ENCODE data around the gene PLA2G4D. TPM values are rescaled to one million over a fixed set of nuclear protein-coding genes. Genes with fewer than 3 reads are reported as not detected.

PLA2G4D gene
- total RNA-seq, 1 donor from 2014 or later = not detected

DNA sequence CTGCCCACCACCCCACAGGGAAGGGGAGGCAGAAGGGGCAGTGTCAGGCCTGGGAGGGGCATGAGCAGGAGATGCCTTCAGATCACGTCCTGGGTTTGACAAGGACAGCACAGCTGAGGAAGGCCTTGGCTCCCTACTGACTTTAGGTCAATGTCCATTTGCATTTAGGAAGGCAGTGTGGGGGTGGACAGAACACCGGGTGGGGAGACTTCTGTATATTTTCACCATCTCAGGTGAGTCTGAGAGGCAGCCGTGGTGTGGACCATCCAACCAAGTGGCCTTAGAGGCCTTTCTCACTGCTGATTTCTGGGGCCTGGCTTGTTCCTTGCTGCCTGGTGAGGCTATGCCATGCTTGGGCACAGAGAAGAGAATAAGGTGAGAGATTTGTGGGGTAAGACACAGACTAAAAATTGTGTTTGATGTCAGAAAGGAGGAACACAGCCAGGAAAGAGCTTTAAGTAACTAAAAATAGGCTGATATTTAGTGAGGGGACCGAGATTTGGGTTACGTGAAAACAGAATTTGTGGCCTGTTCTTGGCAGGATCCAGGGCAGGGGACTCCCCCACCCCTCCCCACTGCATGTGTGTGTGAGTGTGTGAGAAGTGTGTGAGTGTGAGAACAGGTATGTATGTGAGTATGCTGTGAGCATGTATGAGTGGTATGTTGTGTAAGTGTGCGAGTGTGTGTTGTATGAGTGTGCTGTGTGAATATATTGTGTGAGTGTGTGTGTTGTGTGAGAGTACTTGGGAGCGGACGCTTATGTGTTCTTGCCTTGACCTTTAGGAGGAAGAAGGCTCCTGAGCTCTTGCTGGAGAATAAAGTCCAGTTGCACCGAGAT, 61.8 kb downstream of the PLA2G4D start:
- no peaks in the 10 kb centered on the region for H3K9me3 ChIP-seq (ENCODE audit: control insufficient read depth in 3 of 3, low read length in 3 of 3)
- peak overlapping the region; percentile 41 to 70 (median 57) for H3K9ac ChIP-seq (ENCODE audit: low read depth in 1 of 3, low read length in 3 of 3)
- H3K4me1 ChIP-seq (ENCODE audit: control insufficient read depth in 3 of 3, insufficient read depth in 3 of 3, low read length in 3 of 3) = peaks cover 23 to 40% (median 33%) of the 10 kb centered on the region in 3 donors
- peak overlapping the region in 2 of 3 donors; percentile 10 to 52 for H3K4me3 ChIP-seq (ENCODE audit: low read length in 3 of 3)
- peak overlapping the region; percentile 87 for H3K27ac ChIP-seq (ENCODE audit: low read depth, low read length)
- no peaks in the 10 kb centered on the region for H3K27me3 ChIP-seq (ENCODE audit: control insufficient read depth in 3 of 3, insufficient read depth in 3 of 3, low read length in 3 of 3)
- no peaks in the 10 kb centered on the region for H3K36me3 ChIP-seq (ENCODE audit: control insufficient read depth in 3 of 3, insufficient read depth in 3 of 3, low read length in 3 of 3)

DNA sequence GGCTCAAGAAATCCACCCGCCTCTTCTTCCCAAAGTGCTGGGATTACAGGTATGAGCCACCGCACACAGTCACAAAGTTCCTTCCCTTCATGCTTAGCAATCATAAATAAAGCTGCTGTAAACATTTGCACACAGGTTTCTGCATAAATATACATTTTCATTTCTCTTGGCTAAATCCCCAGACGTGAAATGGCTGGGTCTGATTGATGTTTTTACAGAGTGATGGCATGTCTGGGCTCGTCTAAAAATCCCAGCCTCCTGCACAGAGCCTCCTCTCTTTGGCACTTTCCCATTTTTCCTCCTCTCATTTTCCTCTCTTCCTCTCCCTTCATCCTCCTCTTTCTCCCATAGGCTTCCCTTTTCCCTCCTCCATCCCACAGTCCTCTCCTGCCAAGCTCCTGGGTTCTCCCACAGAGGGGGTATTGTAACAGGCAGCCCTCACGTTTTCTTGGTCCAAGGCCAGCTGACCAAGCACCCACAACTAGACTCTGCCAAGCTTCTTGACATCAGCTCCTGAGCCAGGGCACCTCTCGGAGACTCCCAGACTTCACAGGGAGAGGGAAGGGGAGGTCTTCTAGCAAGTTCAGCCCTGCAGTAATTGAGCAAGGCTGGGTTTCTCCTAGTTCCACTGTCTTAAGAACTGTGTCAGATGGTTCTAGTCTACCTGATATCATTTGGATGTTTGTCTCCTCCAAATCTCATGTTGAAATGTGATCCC, 63.0 kb downstream of the PLA2G4D start:
- H3K9ac ChIP-seq (ENCODE audit: low read depth in 1 of 3, low read length in 3 of 3) = no peak overlapping the region
- H3K4me1 ChIP-seq (ENCODE audit: control insufficient read depth in 3 of 3, insufficient read depth in 3 of 3, low read length in 3 of 3) = peaks cover 30 to 44% (median 38%) of the 10 kb centered on the region in 3 donors
- peak overlapping the region; percentile 87 for H3K27ac ChIP-seq (ENCODE audit: low read depth, low read length)
- no peaks in the 10 kb centered on the region for H3K9me3 ChIP-seq (ENCODE audit: control insufficient read depth in 3 of 3, low read length in 3 of 3)
- no peaks in the 10 kb centered on the region for H3K27me3 ChIP-seq (ENCODE audit: control insufficient read depth in 3 of 3, insufficient read depth in 3 of 3, low read length in 3 of 3)
- no peaks in the 10 kb centered on the region for H3K36me3 ChIP-seq (ENCODE audit: control insufficient read depth in 3 of 3, insufficient read depth in 3 of 3, low read length in 3 of 3)
- peak overlapping the region in 1 of 3 donors; percentile 13 for H3K4me3 ChIP-seq (ENCODE audit: low read length in 3 of 3)

DNA sequence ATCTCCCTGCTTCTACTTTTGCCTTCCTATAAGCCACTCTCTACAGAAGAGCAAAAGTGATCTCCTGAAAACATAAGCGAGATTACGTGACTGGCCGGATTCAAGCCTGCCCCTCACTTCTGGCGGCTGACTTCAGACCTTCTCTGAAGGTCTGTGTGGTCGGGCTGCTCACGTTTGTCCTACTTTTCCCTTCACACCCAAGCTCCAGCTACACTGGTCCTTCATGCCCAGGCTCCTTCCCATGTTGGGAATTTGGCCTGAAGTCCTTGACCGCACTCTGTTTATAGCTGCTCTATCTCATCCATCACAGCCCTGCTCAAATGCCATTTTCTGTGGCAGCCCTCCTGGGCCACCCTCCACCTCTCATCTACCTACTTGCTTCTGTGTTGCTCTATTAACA, 66.8 kb downstream of the PLA2G4D start:
- H3K9me3 ChIP-seq (ENCODE audit: control insufficient read depth in 3 of 3, low read length in 3 of 3) = no peaks in the 10 kb centered on the region
- no peak overlapping the region for H3K4me3 ChIP-seq (ENCODE audit: low read length in 3 of 3)
- H3K27me3 ChIP-seq (ENCODE audit: control insufficient read depth in 3 of 3, insufficient read depth in 3 of 3, low read length in 3 of 3) = no peaks in the 10 kb centered on the region
- peak overlapping the region in 1 of 3 donors; percentile 33 for H3K9ac ChIP-seq (ENCODE audit: low read depth in 1 of 3, low read length in 3 of 3)
- no peaks in the 10 kb centered on the region for H3K36me3 ChIP-seq (ENCODE audit: control insufficient read depth in 3 of 3, insufficient read depth in 3 of 3, low read length in 3 of 3)
- peaks cover 36 to 44% (median 40%) of the 10 kb centered on the region in 3 donors for H3K4me1 ChIP-seq (ENCODE audit: control insufficient read depth in 3 of 3, insufficient read depth in 3 of 3, low read length in 3 of 3)
- peak overlapping the region; percentile 67 for H3K27ac ChIP-seq (ENCODE audit: low read depth, low read length)

DNA sequence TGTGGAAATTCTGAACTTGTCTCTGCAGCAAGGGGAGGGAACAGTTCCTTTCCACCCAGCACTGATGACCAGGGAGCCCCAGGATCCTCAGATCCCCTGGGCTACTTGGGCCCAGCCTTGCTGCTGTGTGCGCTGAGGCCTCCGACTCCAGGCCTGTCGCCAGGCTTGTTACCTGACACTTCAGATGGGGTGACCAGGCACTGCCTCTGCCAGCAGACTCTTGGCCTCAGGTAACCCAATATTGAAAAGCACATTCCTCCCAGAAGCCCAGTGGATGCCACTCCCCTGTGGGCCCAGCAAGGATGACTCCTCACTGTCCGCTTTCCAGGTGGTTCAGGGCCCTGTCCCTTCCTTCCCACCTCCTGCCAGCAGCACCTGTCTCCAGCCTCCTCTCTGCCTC, 70.1 kb downstream of the PLA2G4D start:
- no peaks in the 10 kb centered on the region for H3K36me3 ChIP-seq (ENCODE audit: control insufficient read depth in 3 of 3, insufficient read depth in 3 of 3, low read length in 3 of 3)
- no peaks in the 10 kb centered on the region for H3K9me3 ChIP-seq (ENCODE audit: control insufficient read depth in 3 of 3, low read length in 3 of 3)
- H3K4me3 ChIP-seq (ENCODE audit: low read length in 3 of 3) = peak overlapping the region in 1 of 3 donors; percentile 48
- no peaks in the 10 kb centered on the region for H3K27me3 ChIP-seq (ENCODE audit: control insufficient read depth in 3 of 3, insufficient read depth in 3 of 3, low read length in 3 of 3)
- peaks cover 30 to 47% (median 32%) of the 10 kb centered on the region in 3 donors for H3K4me1 ChIP-seq (ENCODE audit: control insufficient read depth in 3 of 3, insufficient read depth in 3 of 3, low read length in 3 of 3)
- H3K9ac ChIP-seq (ENCODE audit: low read depth in 1 of 3, low read length in 3 of 3) = peak overlapping the region in 2 of 3 donors; percentile 43 to 51
- H3K27ac ChIP-seq (ENCODE audit: low read depth, low read length) = peak overlapping the region; percentile 75

DNA sequence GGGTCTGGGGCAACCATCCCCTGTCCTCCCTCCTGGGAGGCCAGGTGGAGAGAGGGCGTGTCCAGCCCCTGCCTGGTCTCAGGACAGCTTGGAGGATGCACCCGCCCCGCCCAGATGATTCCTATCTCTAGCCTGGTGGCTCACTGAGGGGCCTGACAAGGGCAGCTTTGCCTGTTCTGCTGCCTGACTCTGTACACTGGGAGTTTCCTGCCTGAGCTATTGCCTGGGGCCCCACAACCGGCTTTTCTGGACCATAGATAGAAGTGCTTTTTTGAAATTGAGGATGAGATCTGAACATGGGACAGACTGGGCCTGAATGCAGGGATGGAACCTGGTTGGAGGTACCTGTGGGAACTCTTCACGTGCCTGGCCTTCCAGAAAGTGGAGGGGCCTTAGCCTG, 72.8 kb downstream of the PLA2G4D start:
- no peaks in the 10 kb centered on the region for H3K9me3 ChIP-seq (ENCODE audit: control insufficient read depth in 3 of 3, low read length in 3 of 3)
- no peak overlapping the region for H3K4me3 ChIP-seq (ENCODE audit: low read length in 3 of 3)
- H3K27ac ChIP-seq (ENCODE audit: low read depth, low read length) = no peak overlapping the region
- H3K4me1 ChIP-seq (ENCODE audit: control insufficient read depth in 3 of 3, insufficient read depth in 3 of 3, low read length in 3 of 3) = peaks cover 43 to 63% (median 45%) of the 10 kb centered on the region in 3 donors
- H3K9ac ChIP-seq (ENCODE audit: low read depth in 1 of 3, low read length in 3 of 3) = no peak overlapping the region
- no peaks in the 10 kb centered on the region for H3K36me3 ChIP-seq (ENCODE audit: control insufficient read depth in 3 of 3, insufficient read depth in 3 of 3, low read length in 3 of 3)
- no peaks in the 10 kb centered on the region for H3K27me3 ChIP-seq (ENCODE audit: control insufficient read depth in 3 of 3, insufficient read depth in 3 of 3, low read length in 3 of 3)

DNA sequence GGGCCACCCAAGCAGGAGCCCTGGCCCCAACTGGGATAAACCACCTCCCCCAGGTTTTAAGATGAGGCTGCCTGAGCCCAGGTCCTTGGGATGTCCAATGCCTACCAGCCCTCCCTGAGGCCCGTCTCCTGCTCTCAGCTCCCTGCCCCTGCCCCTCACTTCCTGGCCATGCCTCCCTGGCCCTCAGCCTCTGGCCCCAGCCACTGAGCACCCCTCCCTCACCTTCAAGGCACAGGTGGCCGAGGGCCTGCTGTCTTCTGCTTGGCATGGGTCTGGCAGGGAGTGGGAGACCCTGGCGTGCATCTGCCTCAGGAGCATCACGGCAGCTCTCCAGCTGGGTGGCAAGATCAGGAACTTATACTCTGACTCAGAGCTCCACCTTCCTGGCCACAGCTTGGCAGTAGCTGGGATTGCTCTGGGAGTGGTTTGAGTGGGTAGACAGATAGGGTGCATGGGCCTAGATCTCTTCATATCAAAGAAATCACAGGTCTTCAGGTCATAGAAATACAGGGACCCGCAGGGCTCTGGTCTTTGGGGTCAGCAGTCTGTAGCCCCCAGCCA, 73.6 kb downstream of the PLA2G4D start, which contains the start of gene PLA2G4E:
Gene PLA2G4E (minus strand): TSS at position 330 of the 561 bp plus-strand sequence. CDS start 12 bp downstream, at position 318.
- no peaks in the 10 kb centered on the region for H3K27me3 ChIP-seq (ENCODE audit: control insufficient read depth in 3 of 3, insufficient read depth in 3 of 3, low read length in 3 of 3)
- H3K36me3 ChIP-seq (ENCODE audit: control insufficient read depth in 3 of 3, insufficient read depth in 3 of 3, low read length in 3 of 3) = no peaks in the 10 kb centered on the region
- H3K9me3 ChIP-seq (ENCODE audit: control insufficient read depth in 3 of 3, low read length in 3 of 3) = no peaks in the 10 kb centered on the region

DNA sequence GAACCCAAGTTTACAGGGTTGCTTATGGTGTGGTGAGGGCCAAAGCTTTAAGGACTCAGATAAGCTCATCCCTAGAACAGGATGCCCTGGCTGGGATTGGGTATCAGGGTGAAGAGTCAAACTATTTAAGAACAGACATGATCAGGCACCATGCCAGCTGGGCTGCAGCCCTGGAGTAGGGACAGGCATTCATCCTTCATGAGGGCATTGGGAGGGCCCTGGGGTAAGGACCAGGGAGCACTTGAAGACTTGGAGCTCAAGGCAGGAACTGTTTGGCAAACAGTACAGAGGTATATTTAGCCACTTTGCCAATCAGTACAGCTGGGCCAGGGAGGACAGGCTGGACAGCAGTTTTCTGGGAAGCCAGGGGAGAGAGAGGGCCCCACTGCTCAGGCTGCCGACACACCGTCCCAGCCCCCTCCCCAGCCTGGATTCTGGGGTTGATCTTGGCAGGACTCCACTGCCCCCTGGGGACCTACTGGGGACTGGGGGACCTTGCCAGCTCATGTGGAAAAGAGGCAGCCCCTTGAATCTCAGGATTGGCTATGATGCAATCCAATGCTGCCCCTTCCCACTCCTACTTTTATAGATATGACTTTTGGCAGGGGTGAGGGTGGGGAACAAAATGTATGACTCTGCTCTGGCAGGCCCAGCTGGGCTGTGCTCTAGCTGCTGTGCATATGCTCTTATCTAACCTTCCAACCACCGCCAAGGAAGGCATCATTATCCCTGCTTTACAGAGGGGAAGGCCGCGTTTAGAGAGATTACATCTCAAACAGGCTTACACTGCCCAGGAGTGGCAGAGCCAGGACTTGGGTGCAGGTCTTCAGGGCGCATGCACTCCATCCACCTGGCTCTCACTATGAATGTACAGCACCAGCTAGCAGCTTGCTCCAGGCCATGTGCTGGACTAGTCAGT, 75.8 kb downstream of the PLA2G4D start:
- Histone ChIP-seq H3K27ac (ENCODE audit: low read depth, low read length) (peak overlapping the region; percentile 92), H3K27me3 (ENCODE audit: control insufficient read depth in 3 of 3, insufficient read depth in 3 of 3, low read length in 3 of 3) (peaks cover 0 to 2% (median 0%) of the 10 kb centered on the region in 3 donors), H3K9ac (ENCODE audit: low read depth in 1 of 3, low read length in 3 of 3) (peak overlapping the region; percentile 33 to 64 (median 60)), H3K9me3 (ENCODE audit: control insufficient read depth in 3 of 3, low read length in 3 of 3) (no peaks in the 10 kb centered on the region), H3K36me3 (ENCODE audit: control insufficient read depth in 3 of 3, insufficient read depth in 3 of 3, low read length in 3 of 3) (no peaks in the 10 kb centered on the region), H3K4me3 (ENCODE audit: low read length in 3 of 3) (peak overlapping the region in 1 of 3 donors; percentile 33), H3K4me1 (ENCODE audit: control insufficient read depth in 3 of 3, insufficient read depth in 3 of 3, low read length in 3 of 3) (peaks cover 29 to 45% (median 36%) of the 10 kb centered on the region in 3 donors)

More for the DNA sequence above, 73.6 kb downstream of the PLA2G4D start, which contains the start of gene PLA2G4E:
- Histone ChIP-seq H3K4me1 (ENCODE audit: control insufficient read depth in 3 of 3, insufficient read depth in 3 of 3, low read length in 3 of 3) (peaks cover 43 to 63% (median 47%) of the 10 kb centered on the region in 3 donors), H3K27ac (ENCODE audit: low read depth, low read length) (peak within 1 kb of the TSS; percentile 92), H3K9ac (ENCODE audit: low read depth in 1 of 3, low read length in 3 of 3) (peak within 1 kb of the TSS in 1 of 3 donors; percentile 20), H3K4me3 (ENCODE audit: low read length in 3 of 3) (no peak within 1 kb of the TSS)

Data from skeletal muscle tissue (tissue), 4 donors.